KBM-7 (cell line): ENCODE data around the gene HTR2B.

Experiments used
- DNase-seq: peaks from one replicate; pipeline ENCODE4 v3.0.0-alpha.2; 2015
- in situ Hi-C: fragments of 300-500 bp; cut with MboI; formaldehyde crosslinking; loops from 2 replicates; pipeline ENCODE4 v1.14.3; 2020; ENCODE audit warnings: low sequenced_read_pairs, low pct_unique_long_range_greater_than_20kb, mixed read lengths

HTR2B gene

GRCh38 chr2:231138699-231139098 is 13.9 kb upstream of the HTR2B start:
- in situ Hi-C loops: no loop called here
- DNase-seq: no peak

GRCh38 chr2:231134910-231135655 is 10.2 kb upstream of the HTR2B start:
- DNase-seq: peak; percentile 69
- in situ Hi-C loops: no loop called here

GRCh38 chr2:231133365-231134099 is 8.7 kb upstream of the HTR2B start:
- DNase-seq: no peak
- in situ Hi-C loops: no loop called here

GRCh38 chr2:231132129-231132528 is 7.3 kb upstream of the HTR2B start:
- in situ Hi-C loops: no loop called here
- DNase-seq: no peak

GRCh38 chr2:231130336-231131056 is 5.7 kb upstream of the HTR2B start:
- in situ Hi-C loops: no loop called here
- DNase-seq: no peak

GRCh38 chr2:231129216-231129615 is 4.4 kb upstream of the HTR2B start:
- no peak for DNase-seq
- in situ Hi-C loops: no loop called here

GRCh38 chr2:231128541-231128940 is 3.7 kb upstream of the HTR2B start:
- in situ Hi-C loops: no loop called here
- no peak for DNase-seq

- in situ Hi-C loops: no loop called here
- DNase-seq: no peak
Measured at GRCh38 chr2:231127936-231128335, 3.1 kb upstream of the HTR2B start.

- DNase-seq: no peak
- in situ Hi-C loops: no loop called here
Measured at GRCh38 chr2:231127480-231127879, 2.6 kb upstream of the HTR2B start.

GRCh38 chr2:231126123-231126522 is 1.3 kb upstream of the HTR2B start:
- in situ Hi-C loops: no loop called here
- no peak for DNase-seq

GRCh38 chr2:231123362-231123898 is 1.4 kb downstream of the HTR2B start:
- in situ Hi-C loops: no loop called here
- DNase-seq: no peak

GRCh38 chr2:231118614-231118942 is 6.3 kb downstream of the HTR2B start:
- no peak for DNase-seq
- in situ Hi-C loops: no loop called here

- DNase-seq: no peak
- in situ Hi-C loops: no loop called here
Measured at GRCh38 chr2:231117922-231118613, 6.8 kb downstream of the HTR2B start.

GRCh38 chr2:231117148-231117547 is 7.7 kb downstream of the HTR2B start:
- DNase-seq: no peak
- in situ Hi-C loops: no loop called here

GRCh38 chr2:231115651-231116050 is 9.2 kb downstream of the HTR2B start:
- in situ Hi-C loops: no loop called here
- no peak for DNase-seq

- in situ Hi-C loops: no loop called here
- DNase-seq: no peak
Measured at GRCh38 chr2:231113489-231113888, 11.4 kb downstream of the HTR2B start.

GRCh38 chr2:231111987-231112386 is 12.9 kb downstream of the HTR2B start:
- in situ Hi-C loops: no loop called here

GRCh38 chr2:231110551-231110950 is 14.3 kb downstream of the HTR2B start:
- in situ Hi-C loops: no loop called here
- peak; percentile 43 for DNase-seq

More at GRCh38 chr2:231111987-231112386, 12.9 kb downstream of the HTR2B start:
- no peak for DNase-seq

- DNase-seq: peak; percentile 82
- in situ Hi-C loops: loop anchor here (10.0 kb wide), 1 partner anchor 311 kb away; no protein-coding TSS in a partner anchor
Measured at GRCh38 chr2:231104115-231104713, 20.6 kb downstream of the HTR2B start.
